HAP-1 (cell line): ENCODE data around the gene PLEK2.
"Not testable (repeated sequence)": the region's sequence is repeated elsewhere in the genome, so short reads cannot be mapped to it uniquely, and the experiment has no call there.

Experiments used
- DNase-seq, 2 experiments: peaks; one replicate each; pipeline ENCODE4 v3.0.0-alpha.2; 2016 to 2020; ENCODE audit warnings: low spot score in 2 of 2
- H3K27me3 ChIP-seq: fragments of 250-450 bp; sonication (Bioruptor Pico); 2 replicates; pipeline ENCODE4 v1.5.1; 2020; ENCODE audit warnings: low read depth, mild to moderate bottlenecking, moderate library complexity
- H3K36me3 ChIP-seq: fragments of 250-450 bp; sonication (Bioruptor Pico); replicated peaks from 2 replicates; pipeline ENCODE4 v1.5.1; 2020; ENCODE audit warnings: mild to moderate bottlenecking
- H3K4me1 ChIP-seq: fragments of 250-450 bp; sonication (Bioruptor Pico); 2 replicates; pipeline ENCODE4 v1.5.1; 2020; ENCODE audit warnings: mild to moderate bottlenecking
- H3K4me3 ChIP-seq: fragments of 250-450 bp; sonication (Bioruptor Pico); 2 replicates; pipeline ENCODE4 v1.5.1; 2020; ENCODE audit warnings: mild to moderate bottlenecking, moderate library complexity
- H3K9me3 ChIP-seq: fragments of 250-450 bp; sonication (Bioruptor Pico); 2 replicates; pipeline ENCODE4 v1.5.1; 2020; ENCODE audit warnings: mild to moderate bottlenecking, moderate library complexity
- in situ Hi-C: fragments of 300-500 bp; cut with MboI; formaldehyde crosslinking; loops from 3 replicates; pipeline ENCODE4 v1.14.3; 2020; ENCODE audit warnings: low sequenced_read_pairs, inconsistent platforms, mixed read lengths

The PLEK2 gene

GRCh38 chr14:67421356-67422224, 9.6 kb upstream of the PLEK2 start:
- Histone ChIP-seq H3K27me3 (no peaks in the 10 kb centered on the region; the same call in 1 of the 2 replicates), H3K4me3 (no peak overlapping the region), H3K4me1 (no peaks in the 10 kb centered on the region), H3K36me3 (no peaks in the 10 kb centered on the region), H3K9me3 (no peaks in the 10 kb centered on the region)
- no peak for DNase-seq
- in situ Hi-C loops, result loop anchor here (10.0 kb wide), 2 partner anchors 153 to 283 kb away; partner anchors contain the start of gene RDH12

- no peak overlapping the region for H3K4me3 ChIP-seq
- peak; percentile 20 to 78 for DNase-seq
- no peaks in the 10 kb centered on the region for H3K4me1 ChIP-seq
- in situ Hi-C loops, result loop anchor here (10.0 kb wide), 2 partner anchors 155 to 285 kb away; partner anchors contain the start of gene RDH12
- H3K36me3 ChIP-seq, result no peaks in the 10 kb centered on the region
- H3K27me3 ChIP-seq, result no peaks in the 10 kb centered on the region; the same call in 1 of the 2 replicates
- H3K9me3 ChIP-seq, result no peaks in the 10 kb centered on the region
Measured at GRCh38 chr14:67420102-67420739, 8.3 kb upstream of the PLEK2 start.

GRCh38 chr14:67418401-67419191, 6.6 kb upstream of the PLEK2 start:
- DNase-seq, result no peak
- H3K4me1 ChIP-seq, result no peaks in the 10 kb centered on the region

GRCh38 chr14:67417633-67418032, 5.7 kb upstream of the PLEK2 start:
- DNase-seq, result no peak
- in situ Hi-C loops, result no loop called here
- no peaks in the 10 kb centered on the region for H3K27me3 ChIP-seq
- no peak overlapping the region for H3K4me3 ChIP-seq
- H3K4me1 ChIP-seq, result no peaks in the 10 kb centered on the region
- H3K9me3 ChIP-seq, result no peaks in the 10 kb centered on the region
- H3K36me3 ChIP-seq, result no peaks in the 10 kb centered on the region

More at GRCh38 chr14:67418401-67419191, 6.6 kb upstream of the PLEK2 start:
- no peaks in the 10 kb centered on the region for H3K36me3 ChIP-seq
- in situ Hi-C loops, result no loop called here
- H3K9me3 ChIP-seq, result no peaks in the 10 kb centered on the region
- H3K4me3 ChIP-seq, result no peak overlapping the region
- H3K27me3 ChIP-seq, result no peaks in the 10 kb centered on the region; the same call in 1 of the 2 replicates

- Histone ChIP-seq H3K27me3 (no peaks in the 10 kb centered on the region), H3K9me3 (no peaks in the 10 kb centered on the region), H3K4me3 (no peak overlapping the region), H3K36me3 (no peaks in the 10 kb centered on the region), H3K4me1 (no peaks in the 10 kb centered on the region)
- in situ Hi-C loops, result no loop called here
- DNase-seq, result no peak
Measured at GRCh38 chr14:67416810-67417209, 4.8 kb upstream of the PLEK2 start.

- in situ Hi-C loops, result no loop called here
- no peak for DNase-seq
Measured at GRCh38 chr14:67416085-67416484, 4.1 kb upstream of the PLEK2 start.

GRCh38 chr14:67415610-67416009, 3.6 kb upstream of the PLEK2 start:
- in situ Hi-C loops, H3K4me1 ChIP-seq, H3K36me3 ChIP-seq, H3K27me3 ChIP-seq, H3K9me3 ChIP-seq, H3K4me3 ChIP-seq, DNase-seq: not testable (repeated sequence)

More at GRCh38 chr14:67416085-67416484, 4.1 kb upstream of the PLEK2 start:
- H3K9me3 ChIP-seq, result no peaks in the 10 kb centered on the region
- H3K36me3 ChIP-seq, result no peaks in the 10 kb centered on the region
- H3K4me3 ChIP-seq, result no peak overlapping the region
- no peaks in the 10 kb centered on the region for H3K4me1 ChIP-seq
- no peaks in the 10 kb centered on the region for H3K27me3 ChIP-seq

GRCh38 chr14:67413806-67414769, 2.1 kb upstream of the PLEK2 start:
- H3K4me1 ChIP-seq, result no peaks in the 10 kb centered on the region
- DNase-seq, result no peak
- no peaks in the 10 kb centered on the region for H3K9me3 ChIP-seq
- H3K36me3 ChIP-seq, result no peaks in the 10 kb centered on the region
- H3K27me3 ChIP-seq, result no peaks in the 10 kb centered on the region
- no peak overlapping the region for H3K4me3 ChIP-seq
- in situ Hi-C loops, result no loop called here

GRCh38 chr14:67411370-67411769, 595 bp downstream of the PLEK2 start:
- in situ Hi-C loops, result no loop called here
- no peak for DNase-seq
- Histone ChIP-seq H3K27me3 (no peaks in the 10 kb centered on the region), H3K4me1 (no peaks in the 10 kb centered on the region), H3K4me3 (no peak overlapping the region), H3K36me3 (no peaks in the 10 kb centered on the region), H3K9me3 (no peaks in the 10 kb centered on the region)

GRCh38 chr14:67410313-67410712, 1.7 kb downstream of the PLEK2 start:
- no peaks in the 10 kb centered on the region for H3K36me3 ChIP-seq
- in situ Hi-C loops, result no loop called here

GRCh38 chr14:67409461-67409860, 2.5 kb downstream of the PLEK2 start:
- in situ Hi-C loops, result no loop called here
- DNase-seq, result no peak

More at GRCh38 chr14:67410313-67410712, 1.7 kb downstream of the PLEK2 start:
- no peaks in the 10 kb centered on the region for H3K27me3 ChIP-seq
- no peaks in the 10 kb centered on the region for H3K9me3 ChIP-seq
- no peak for DNase-seq
- H3K4me1 ChIP-seq, result no peaks in the 10 kb centered on the region
- H3K4me3 ChIP-seq, result no peak overlapping the region

GRCh38 chr14:67408122-67408801, 3.7 kb downstream of the PLEK2 start:
- in situ Hi-C loops, H3K36me3 ChIP-seq, H3K27me3 ChIP-seq, H3K4me3 ChIP-seq, H3K4me1 ChIP-seq, H3K9me3 ChIP-seq, DNase-seq: not testable (repeated sequence)

More at GRCh38 chr14:67409461-67409860, 2.5 kb downstream of the PLEK2 start:
- H3K36me3 ChIP-seq, result no peaks in the 10 kb centered on the region
- H3K9me3 ChIP-seq, result no peaks in the 10 kb centered on the region
- H3K4me1 ChIP-seq, result no peaks in the 10 kb centered on the region
- no peaks in the 10 kb centered on the region for H3K27me3 ChIP-seq
- H3K4me3 ChIP-seq, result no peak overlapping the region
